NCI-H510A (cell line): ENCODE results near the gene CDK5.

Experiments
- DNase-seq: peaks from one replicate; lab custom pipeline; 2025; lab: John Stamatoyannopoulos, UW

Gene CDK5

DNA sequence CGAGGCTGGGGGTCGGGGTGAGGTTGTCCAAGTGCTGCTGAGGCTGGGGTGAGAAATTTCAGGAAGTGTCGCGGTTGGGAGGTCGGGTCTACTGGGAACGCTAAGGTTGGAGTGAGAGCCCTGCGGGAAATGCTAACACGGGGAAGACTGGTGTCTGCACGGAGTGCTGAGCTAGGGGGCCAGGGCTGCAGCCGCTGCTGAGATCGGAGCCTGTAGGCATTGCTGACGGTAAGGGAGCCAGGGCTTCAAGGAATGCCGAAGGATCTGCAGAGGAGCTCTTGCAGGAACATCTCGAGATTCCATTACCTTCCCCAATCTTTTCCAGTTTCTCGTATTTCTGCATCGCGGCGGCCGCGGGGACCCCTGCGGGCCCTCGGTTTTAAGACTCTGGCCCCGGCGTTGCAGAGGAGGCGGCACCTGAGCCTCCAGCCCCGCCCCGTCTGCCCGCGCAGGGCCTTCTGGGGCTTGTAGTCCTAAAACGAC is at the start of gene CDK5:
CDK5 (minus strand) TSS at position 392 of the 483 bp plus-strand sequence; CDS start at position 343, 49 bp downstream.
- no peak for DNase-seq

DNA sequence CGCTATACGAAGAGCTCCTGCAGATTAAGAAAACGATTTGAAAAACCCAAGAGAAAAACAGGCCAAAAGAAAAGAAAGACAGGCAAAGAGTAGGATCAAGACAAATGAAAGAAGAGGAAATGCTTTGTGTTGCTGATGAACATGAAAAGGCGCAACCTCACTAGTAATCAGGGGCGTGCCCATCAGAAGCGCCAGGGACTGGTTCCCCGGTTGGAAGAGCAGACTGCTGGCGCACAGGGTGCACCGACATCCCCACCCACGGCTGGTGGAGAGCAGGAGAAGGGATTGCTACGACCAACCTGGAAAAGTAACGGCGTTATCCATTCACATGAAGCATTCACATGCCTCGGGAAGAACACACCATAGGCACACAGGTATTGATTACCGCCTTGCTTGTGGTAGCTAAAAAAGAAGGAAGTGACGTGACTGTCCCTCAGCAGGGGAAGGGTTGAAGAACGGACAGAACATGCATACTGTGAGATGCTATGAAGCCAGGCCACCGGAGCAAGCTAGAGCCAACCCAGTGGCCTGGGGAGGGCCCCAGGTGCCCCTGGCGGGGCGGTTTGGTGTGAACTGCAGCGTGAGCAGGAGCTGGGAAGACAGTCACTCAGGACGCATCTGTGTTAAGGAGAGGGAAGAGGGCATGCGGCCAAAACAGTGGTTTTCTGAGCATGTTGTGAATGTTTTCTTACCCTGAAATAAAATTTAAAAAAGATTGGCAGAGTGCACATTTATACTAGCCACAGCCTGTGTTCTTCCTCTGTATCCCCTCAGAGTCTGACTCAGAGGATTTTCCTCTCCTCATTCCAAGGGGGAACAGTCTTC is 46.9 kb upstream of the CDK5 start:
- DNase-seq, result no peak

DNA sequence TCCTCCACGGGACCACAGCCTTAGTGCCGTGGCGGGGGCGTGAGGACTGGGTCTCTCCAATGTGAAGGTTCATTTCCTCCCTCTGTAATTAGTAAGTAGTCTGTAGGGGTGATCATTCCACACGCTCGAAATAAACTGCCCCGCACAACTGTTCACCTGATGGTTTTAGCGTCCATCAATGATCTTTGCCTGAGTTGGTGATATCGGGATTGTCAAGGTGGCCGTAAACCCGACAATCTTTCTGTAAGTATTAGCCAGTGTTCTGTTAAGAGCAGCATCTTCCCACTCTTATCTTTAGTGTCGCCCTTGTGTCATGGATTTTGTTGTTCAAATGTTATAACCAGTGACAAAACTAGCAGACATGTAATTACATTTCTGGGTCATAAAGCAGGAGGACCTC is 46.3 kb upstream of the CDK5 start:
- DNase-seq, result no peak

DNA sequence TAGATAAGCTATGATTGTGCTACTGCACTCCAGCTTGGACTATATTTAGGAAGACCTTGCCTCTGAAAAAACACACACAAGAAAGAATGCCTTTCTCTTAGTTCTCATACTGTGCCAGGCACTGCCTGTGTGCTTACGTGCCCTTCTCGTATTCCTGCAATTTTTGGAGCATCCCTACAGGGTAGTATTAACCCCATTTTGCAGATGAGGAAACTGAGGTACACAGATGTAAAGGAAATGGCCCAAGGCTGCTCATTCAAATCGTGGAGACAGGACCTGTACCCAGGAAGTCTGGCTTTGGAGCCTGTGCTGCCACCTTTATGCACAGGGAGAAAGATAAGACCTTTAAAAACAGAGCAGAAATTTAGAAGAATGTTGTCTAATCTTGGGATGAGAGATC is 45.3 kb upstream of the CDK5 start:
- DNase-seq, result no peak

DNA sequence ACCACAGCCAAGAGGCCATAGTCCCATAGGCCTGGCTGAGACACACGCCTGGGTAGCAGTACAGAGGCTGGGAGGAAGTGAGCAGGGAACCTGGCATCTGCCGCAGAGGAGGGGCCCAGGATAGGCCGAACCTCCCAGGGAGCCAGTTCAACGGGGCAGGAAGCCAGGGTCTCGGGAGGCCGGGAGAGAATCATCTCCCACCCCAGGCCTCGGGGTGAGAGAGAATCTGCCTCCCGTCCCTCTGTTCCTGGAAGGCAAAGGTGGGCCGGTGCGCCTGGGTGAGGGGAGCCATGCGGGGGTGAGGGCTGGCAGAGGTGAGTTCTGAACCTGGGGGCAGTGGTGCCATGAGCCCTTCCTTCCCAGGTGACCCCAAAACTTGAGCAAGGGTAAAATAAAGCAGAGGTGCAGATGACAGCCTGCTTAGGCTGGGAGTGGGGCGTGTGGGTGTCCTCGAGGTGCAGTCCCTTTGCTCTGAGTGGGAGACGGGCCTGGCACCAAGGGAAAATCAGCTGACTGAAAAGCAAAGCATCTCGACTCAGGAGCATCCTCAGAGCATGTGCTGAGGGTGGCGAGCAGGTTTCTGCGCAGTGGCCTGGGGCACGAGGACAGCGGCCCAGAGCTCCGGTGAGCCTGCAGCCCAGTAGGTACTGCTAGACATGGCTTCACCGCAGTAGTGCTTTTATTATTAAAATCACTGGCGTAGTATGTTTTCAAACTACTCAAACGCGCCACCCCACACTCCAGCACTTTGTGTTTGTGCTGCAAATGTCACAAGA is 44.1 kb upstream of the CDK5 start:
- DNase-seq, result no peak

DNA sequence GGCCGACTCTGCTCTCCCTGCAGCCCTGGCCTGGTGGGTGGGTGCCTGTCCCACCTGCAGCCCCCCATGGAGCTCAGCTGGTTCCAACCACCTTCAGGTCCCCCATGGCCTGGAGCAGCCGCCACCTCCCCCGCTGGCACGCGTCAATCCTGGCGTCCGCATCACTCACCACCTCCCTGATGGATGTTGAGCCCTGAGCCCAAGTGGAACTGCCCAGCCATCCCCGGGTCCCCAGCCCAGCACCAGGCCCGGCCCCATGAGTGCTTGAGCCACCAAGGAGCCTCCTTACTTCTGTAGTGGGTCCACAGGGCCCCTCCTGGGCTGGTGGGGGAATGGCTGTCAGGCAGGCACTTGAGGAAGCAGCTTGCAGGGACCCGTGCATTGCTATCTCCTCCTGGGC is 43.2 kb upstream of the CDK5 start:
- DNase-seq, result no peak

DNA sequence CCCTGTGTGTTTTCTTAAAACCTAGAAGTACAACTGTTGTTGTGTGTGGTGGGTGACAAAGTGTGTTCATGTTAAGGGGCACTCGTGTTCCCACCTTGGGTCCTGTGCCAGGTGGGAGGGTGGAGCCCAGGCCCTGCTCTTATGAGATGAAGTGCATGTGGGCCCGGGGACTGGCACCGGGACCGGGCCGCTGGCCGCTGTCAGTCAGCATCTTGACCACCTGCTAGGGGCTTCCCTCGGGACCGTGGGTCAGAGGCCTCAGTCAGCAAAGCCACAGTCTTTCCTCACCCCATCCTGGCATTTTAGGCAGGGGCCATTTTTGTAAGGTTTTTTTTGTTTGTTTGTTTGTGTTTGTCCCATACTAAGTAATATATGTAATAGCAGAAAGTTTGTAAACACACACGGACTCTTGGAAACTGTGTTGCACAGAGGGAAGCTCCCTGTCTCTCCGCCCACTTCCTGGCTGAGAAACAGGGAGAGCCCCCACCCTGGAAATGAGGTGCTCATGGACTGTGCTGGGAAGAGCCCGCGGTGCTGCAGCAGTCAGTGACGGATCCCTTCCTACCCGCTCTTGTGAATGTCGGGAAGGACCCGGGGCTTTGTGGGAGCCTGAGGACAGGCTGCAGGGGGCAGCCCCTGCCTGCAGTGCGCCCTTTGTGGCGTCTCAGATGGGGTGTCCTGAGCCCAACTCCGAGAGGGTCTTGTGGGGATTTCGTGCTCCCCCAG is 42.0 kb upstream of the CDK5 start:
- DNase-seq, result no peak

DNA sequence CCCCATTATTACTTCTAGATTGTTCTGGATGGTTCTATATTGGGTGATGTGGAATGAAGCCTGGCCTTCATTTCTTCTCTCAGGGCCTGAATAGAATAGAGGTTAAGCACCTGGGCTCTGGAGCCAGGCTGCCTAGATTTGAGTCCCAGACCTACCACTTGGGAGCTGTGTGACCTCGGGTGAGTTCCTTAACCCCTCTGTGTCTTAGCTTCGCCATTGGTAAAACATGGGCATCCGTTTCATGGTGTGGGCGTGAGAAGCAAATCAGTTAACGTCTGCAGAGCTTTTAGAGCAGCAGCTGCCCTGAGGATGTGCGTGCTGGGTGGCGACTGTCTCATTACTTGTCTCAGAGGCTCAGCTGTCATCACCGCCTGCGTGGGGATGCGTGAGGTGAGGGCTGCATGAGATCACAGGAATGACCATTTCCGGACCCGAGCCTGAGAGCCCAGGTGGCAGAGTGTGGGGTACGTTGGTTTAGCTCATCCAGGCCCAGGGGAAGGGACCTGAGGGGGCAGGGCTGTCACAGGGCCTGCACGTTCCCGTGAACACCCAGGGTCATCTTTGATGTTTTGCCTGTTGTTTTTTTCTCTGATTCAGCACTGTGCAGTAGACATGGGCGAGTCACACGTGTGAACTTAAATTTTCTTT is 38.3 kb upstream of the CDK5 start:
- no peak for DNase-seq

DNA sequence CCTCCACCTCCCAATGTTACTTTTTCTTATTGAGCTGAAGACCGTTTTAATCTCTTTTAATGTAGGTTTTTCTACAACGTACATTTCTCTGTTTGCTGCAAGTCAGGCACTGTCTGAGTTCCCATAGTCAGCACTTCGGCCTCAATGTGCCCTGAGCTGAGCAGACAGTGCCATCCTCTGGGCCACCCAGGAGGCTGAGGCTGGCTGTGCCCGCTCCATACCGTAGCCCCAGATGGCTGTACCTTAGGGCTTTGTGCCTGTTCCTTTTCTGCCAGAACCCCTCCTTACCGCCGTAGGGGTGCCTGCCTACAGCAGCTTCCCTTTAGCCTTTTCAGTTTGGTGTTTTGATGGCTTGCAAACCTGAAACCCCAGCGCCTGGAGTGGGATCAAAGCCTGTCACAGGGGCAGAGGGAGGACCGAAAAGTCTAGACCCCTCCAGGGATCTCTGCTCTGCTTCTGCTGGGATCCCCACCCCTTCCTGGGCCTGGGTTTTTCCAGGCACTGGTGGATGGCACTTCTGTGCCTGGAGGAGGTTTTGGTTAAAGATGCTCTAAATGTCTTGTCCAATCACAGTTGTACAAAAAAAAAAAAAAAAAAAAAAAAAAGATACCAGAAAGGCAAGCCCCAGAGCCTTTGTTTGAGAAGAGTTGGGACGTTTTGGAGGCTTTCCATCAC is 37.6 kb upstream of the CDK5 start:
- DNase-seq, result no peak

DNA sequence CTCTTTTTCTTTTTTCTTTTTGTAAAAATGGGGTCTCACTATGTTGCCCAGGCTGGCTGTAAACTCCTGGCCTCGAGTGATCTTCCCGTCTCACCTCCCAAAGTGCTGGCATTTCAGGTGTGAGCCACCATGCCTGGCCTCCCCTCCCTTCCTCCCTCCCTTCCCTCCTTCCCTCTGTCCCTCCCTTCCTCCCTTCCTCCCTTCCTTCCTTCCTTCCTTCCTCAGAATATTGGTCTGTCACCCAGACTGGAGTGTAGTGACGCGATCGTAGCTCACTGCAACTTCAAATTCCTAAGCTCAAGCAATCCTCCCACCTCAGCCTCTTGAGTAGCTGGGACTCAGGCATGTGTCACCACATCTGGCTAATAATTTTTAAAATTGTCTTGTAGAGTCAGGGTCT is 37.0 kb upstream of the CDK5 start:
- DNase-seq, result no peak

DNA sequence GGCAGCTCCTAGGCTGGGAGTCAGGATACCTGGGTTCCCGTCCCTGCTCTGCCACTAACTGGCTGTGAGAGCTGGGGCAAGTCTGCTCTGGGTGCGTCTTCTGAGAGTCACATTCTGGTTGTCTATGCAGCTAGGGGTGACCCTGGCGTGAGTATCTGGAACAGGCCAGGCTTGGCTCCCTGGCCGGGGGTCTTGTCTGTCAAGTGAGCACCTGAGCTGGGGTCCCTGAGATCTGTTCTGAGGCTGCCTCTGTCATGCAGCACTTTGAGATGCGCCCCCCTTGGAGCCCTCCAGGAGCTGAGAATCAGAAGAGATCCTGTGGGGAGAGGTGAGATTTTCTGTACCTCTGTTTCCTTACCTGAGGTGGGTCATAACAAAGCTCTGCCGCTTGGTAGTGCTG is 36.1 kb upstream of the CDK5 start:
- DNase-seq, result no peak

DNA sequence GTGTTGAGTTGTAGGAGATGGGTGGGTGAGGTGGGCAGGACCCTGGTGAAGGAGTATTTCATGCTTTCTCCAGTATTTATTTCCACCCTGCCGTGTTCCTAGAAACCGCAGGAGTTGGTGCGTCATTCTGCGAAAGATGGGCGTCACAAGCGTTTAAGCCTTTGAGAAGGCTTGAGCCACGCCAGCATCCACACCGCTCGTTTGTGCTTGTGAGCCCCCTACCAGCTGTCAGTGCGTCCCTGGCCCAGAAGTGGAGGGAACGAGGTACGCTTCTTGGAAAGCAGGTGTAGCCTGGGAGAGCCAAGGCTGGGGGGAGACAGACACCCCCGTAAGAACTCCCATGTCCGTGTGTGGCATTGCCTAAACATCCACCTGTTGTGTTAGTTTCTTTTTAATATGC is 34.3 kb upstream of the CDK5 start:
- no peak for DNase-seq

DNA sequence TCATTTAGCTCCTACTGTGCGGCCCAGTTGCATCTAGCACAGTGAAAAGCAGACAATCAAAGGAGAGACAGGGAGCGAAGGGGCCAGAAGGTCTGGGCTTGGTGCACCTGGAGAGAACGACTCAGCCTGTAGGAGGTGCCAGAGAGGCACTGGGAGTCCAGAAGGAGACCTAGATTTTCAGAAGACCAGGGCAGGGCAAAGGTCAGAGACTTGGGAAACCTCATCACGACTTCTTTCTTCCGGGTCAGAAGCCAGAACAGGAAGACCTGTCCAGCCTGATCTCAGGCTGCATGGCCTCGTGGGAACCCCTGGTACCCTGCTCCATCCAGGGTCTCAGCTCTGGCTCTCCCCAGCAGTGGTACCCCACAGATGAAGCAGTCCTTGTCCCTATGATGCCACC is 33.7 kb upstream of the CDK5 start:
- DNase-seq, result no peak

DNA sequence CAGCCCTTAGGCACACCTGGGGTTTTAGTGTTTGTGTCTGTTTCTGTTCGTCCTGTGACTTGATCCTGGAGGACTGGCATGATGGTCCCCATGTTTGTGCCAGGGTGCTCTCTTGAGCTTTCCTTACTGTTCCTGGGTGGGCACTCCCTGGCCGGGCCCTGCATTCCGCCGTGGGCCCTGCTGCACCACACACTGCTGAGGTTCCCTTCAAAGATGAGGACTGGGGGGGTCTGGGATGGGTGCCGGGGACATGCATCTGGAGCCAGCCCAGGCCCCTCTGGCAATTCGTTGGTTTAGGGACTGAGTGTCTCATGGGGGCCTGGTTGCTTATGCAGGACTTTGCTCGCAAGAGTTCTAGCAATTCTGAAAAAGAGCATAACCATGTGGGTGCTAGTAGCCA is 33.3 kb upstream of the CDK5 start:
- DNase-seq, result no peak

DNA sequence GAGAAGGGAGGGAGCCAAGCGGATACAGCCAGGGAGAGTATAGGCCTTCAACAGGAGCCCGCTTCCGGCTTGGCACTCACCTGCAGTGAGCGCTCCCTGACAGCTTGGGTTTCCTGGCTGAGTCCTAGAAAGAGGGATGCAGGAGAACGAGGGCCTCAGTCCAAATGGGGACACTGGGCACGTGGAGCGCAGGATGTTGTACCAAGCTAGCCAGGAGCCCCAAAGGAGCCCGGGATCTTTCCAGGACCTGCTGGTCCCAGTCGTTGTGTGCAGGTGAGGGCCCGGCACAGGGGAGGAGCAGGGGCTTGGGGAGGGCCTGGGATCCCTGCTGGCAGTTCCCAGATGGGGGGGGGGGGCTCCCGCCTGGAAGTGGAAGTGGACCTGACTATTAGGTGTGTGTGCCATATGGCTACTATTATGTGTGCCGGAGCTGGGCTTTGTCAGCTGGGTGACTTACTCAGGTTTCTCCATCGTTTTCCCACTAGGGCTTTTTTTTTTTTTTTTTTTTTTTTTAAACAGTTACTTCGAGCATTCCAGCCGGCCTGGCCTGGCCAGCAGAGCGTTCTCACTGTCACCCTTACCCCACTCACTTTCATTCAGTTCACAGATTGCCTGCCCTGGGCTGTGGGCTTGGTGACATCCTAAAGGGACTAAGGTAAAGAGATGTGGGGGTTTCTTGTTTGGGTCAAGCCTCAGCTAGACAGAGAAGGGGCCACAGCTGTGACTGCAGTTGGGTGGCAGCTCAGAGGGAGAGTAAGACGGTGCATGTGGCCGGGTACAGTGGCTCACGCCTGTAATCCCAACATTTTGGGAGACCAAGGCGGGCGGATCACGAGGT is 32.4 kb upstream of the CDK5 start:
- DNase-seq, result no peak

DNA sequence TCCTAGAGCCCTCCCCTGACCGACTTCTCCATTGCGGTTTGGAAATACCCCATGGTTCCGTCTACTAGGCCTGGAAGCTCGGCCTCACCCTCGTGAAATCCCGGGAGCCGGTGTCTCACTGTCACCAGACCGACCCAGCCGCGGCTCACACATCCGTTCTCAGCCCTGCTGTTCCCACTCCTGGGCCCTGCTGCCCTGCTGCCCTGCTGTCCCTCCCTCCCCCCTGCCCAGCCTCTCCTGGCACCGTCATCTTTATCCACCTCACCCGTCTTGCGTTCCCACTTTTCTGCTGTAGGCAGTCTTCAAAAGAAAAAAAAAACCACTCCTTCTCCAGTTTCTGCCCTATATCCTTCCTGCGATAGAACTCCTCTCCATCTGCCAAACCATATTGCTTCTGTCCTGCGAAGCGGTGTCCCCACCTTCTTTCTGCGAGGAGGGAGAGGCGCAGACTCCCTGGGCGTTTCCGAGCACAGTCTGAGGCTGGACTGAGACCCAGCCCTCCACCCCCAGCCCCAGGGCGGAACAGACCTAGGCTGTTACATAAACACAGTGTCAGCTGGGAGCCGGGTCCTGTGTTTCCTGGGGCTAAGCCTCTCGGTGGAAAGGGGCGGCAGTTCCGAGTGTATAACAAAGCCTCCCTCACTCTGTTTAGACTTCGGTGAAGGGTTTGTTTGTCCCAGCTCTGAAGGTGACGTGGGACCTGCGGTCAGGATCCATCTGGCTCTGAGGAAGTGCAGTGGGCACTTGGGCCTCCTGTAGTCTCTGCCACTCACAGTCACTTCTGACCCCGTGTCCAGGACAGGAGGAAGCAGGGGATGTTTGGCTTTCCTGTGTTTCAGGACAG is 31.4 kb upstream of the CDK5 start:
- no peak for DNase-seq

DNA sequence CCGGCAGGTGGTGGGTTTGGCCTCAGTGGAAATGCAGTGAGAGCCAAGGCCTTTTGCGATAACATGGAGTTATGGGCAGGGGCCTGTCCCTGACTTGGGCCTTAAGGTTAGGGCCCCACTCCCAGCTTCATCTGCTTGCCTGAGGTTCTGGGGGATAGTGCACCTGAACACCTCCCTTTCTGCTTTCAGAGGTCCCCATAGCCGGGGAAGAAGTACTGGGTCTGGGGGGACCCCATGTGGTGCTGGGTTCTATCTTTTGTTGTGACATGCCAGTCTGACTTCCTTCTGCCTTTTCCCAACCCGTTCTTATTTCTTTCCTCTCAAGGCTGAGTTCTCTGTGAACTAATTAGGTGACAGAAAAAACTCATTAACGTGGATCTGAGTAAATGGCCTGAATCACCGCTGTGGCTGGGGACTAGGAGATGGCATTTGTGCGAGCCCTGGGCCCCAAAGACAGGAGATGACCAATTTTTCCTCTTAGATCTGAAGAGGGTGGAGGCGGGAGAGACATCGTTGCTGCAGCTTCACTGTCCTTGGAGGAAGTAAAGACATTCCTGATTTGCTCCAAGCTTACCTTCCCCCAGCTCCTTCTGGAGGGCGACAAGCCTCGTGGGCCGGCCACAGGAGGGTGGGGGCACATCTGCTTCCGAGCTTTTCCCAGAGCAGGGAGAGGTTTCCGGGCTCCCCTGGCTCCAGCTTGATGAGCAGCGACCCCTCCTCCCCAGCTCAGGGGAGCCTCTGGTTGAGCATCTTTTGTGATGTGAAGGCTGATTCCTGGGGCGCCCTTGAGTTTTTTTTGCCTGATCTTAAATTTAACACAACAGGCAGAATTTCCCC is 30.5 kb upstream of the CDK5 start:
- DNase-seq, result no peak

DNA sequence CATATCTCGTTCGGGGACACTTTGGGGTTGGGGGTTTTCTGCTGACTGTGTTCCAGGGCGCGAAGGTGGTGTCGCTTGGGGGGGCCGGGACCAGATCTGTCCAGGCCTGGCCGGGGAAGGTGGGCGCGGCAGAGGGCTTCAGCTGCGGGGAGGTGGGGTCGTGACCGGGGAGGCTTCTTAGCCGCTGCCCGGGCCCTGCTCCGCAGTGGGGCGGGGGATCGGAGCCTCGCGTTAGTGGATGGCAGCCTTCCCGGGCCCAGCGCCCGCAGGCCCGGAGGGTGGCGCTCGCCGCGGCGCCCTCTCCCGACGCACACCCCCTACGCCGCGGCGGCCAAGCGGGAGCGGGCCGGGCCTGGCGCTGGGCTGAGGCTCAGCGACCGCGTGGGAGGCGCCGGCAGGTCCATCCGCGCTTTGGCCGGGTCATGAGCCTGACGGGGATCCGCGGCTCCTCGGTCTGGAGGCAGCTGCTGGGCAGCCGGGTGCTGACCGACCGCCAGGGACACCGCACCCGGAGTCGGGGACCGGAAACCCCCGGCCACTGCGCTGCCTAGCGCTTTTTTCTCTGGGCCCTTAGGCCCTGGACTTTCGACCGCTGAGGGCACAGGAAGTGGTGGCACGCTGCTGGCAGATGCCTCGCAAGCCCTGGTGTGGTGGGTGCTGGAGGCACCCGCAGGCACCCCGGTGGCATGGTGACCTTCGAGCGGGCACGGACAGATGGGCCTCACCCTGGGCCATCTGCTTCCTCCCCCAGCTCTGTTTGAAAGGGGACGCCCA is 29.7 kb upstream of the CDK5 start:
- no peak for DNase-seq
